Calu3 (cell line): Measurements from ENCODE around the gene COPB1. TPM values are rescaled to one million over a fixed set of nuclear protein-coding genes. Genes with fewer than 3 reads are reported as not detected.
A peak's percentile ranks its signal among the peaks of the same experiment; 100 is the strongest.

Experiments used
- BruUV-seq: library from RNA; stranded (reverse); fragments of 400-500 nt; replicated peaks from 2 replicates; lab custom pipeline; 2021; lab: Mats Ljungman, UMichigan
- CTCF ChIA-PET: fragments of 300-600 bp; sonication (Branson Sonifier 250); formaldehyde crosslinking; loops from one replicate; lab custom pipeline; 2022; ENCODE audit warnings: antibody characterized with exemption; lab: Charles Lee
- DNase-seq: peaks from one replicate; pipeline ENCODE4 v3.0.0; 2022
- H3K27ac Mint-ChIP-seq: one replicate; pipeline ENCODE4 v1.8.0; 2022; ENCODE audit warnings: mixed read lengths; ENCODE audit not compliant: unreplicated experiment
- H3K27me3 Mint-ChIP-seq: one replicate; pipeline ENCODE4 v1.8.0; 2022; ENCODE audit warnings: mixed read lengths; ENCODE audit not compliant: unreplicated experiment
- H3K36me3 Mint-ChIP-seq: one replicate; pipeline ENCODE4 v1.8.0; 2022; ENCODE audit warnings: mild to moderate bottlenecking, moderate library complexity, mixed read lengths; ENCODE audit not compliant: insufficient read depth, unreplicated experiment
- H3K4me1 Mint-ChIP-seq: one replicate; pipeline ENCODE4 v1.8.0; 2022; ENCODE audit warnings: mild to moderate bottlenecking, low read depth, mixed read lengths; ENCODE audit not compliant: unreplicated experiment
- H3K4me3 Mint-ChIP-seq: one replicate; pipeline ENCODE4 v1.8.0; 2022; ENCODE audit warnings: mild to moderate bottlenecking, low read depth, moderate library complexity, mixed read lengths; ENCODE audit not compliant: unreplicated experiment
- H3K9me3 Mint-ChIP-seq: one replicate; pipeline ENCODE4 v1.8.0; 2022; ENCODE audit warnings: low read depth, mixed read lengths; ENCODE audit not compliant: unreplicated experiment
- CTCF ChIP-seq: fragments of 200-600 bp; IDR thresholded peaks from one replicate; pipeline ENCODE4 v1.8.0; 2022; ENCODE audit warnings: antibody characterized with exemption; ENCODE audit not compliant: unreplicated experiment
- intact Hi-C: fragments of 100-400 bp; cut with micrococcal nuclease; formaldehyde crosslinking; loops from one replicate; pipeline ENCODE4 v1.10.0; 2022; ENCODE audit not compliant: unreplicated experiment
- total RNA-seq: library from RNA; stranded (reverse); gene quantifications from 2 replicates; pipeline ENCODE4 v1.2.3, GENCODE V29; 2022

The COPB1 gene
- total RNA-seq, 1 experiment from 2014 or later, result 95.5 TPM

GRCh38 chr11:14422814-14423182, 76.8 kb downstream of the COPB1 start:
- no peak overlapping the region for H3K27ac Mint-ChIP-seq
- H3K4me3 Mint-ChIP-seq, result no peak overlapping the region
- no peak for DNase-seq
- no peak for TF ChIP-seq CTCF
- H3K4me1 Mint-ChIP-seq, result peaks cover 7% of the 10 kb centered on the region
- no TSS peak for BruUV-seq
- H3K27me3 Mint-ChIP-seq, result no peaks in the 10 kb centered on the region
- CTCF ChIA-PET, result interaction anchor here (0.6 to 1.7 kb wide), 8 partner anchors 17 to 523 kb away, joined by 3 to 13 read pairs (median 4); no protein-coding TSS in a partner anchor
- no peaks in the 10 kb centered on the region for H3K9me3 Mint-ChIP-seq
- H3K36me3 Mint-ChIP-seq, result no peaks in the 10 kb centered on the region
- intact Hi-C loops, result no loop called here

GRCh38 chr11:14422052-14422813, 77.4 kb downstream of the COPB1 start:
- TF ChIP-seq CTCF, result no peak
- peaks cover 7% of the 10 kb centered on the region for H3K4me1 Mint-ChIP-seq
- no peak overlapping the region for H3K4me3 Mint-ChIP-seq
- BruUV-seq, result no TSS peak
- H3K27ac Mint-ChIP-seq, result no peak overlapping the region
- DNase-seq, result peak; percentile 62
- intact Hi-C loops, result no loop called here
- CTCF ChIA-PET, result interaction anchor here (0.5 to 1.7 kb wide), 10 partner anchors 16 to 522 kb away, joined by 3 to 13 read pairs (median 4); no protein-coding TSS in a partner anchor
- H3K36me3 Mint-ChIP-seq, result no peaks in the 10 kb centered on the region
- no peaks in the 10 kb centered on the region for H3K27me3 Mint-ChIP-seq
- H3K9me3 Mint-ChIP-seq, result no peaks in the 10 kb centered on the region

- Mint-ChIP-seq H3K27me3 (no peaks in the 10 kb centered on the region), H3K36me3 (no peaks in the 10 kb centered on the region), H3K4me1 (no peaks in the 10 kb centered on the region), H3K27ac (no peak overlapping the region), H3K9me3 (no peaks in the 10 kb centered on the region), H3K4me3 (no peak overlapping the region)
- BruUV-seq, result no TSS peak
- no peak for DNase-seq
- no peak for TF ChIP-seq CTCF
- intact Hi-C loops, result no loop called here
- CTCF ChIA-PET, result interaction anchor here (1.0 kb wide), 1 partner anchor 35 kb away, joined by 5 read pairs; no protein-coding TSS in a partner anchor
Measured at GRCh38 chr11:14420223-14420622, 79.4 kb downstream of the COPB1 start.

GRCh38 chr11:14418801-14419417, 80.7 kb downstream of the COPB1 start:
- intact Hi-C loops, result loop anchor here (2.0 kb wide), 2 partner anchors 60 to 118 kb away; partner anchors contain the start of gene RRAS2
- no peaks in the 10 kb centered on the region for H3K36me3 Mint-ChIP-seq
- no peaks in the 10 kb centered on the region for H3K27me3 Mint-ChIP-seq

More at GRCh38 chr11:14418801-14419417, 80.7 kb downstream of the COPB1 start:
- CTCF ChIA-PET, result interaction anchor here (0.5 to 1.7 kb wide), 7 partner anchors 25 to 119 kb away, joined by 3 to 20 read pairs (median 4); no protein-coding TSS in a partner anchor
- Mint-ChIP-seq H3K4me3 (no peak overlapping the region), H3K9me3 (no peaks in the 10 kb centered on the region), H3K4me1 (no peaks in the 10 kb centered on the region), H3K27ac (no peak overlapping the region)
- no peak for TF ChIP-seq CTCF
- BruUV-seq, result no TSS peak
- DNase-seq, result no peak
